Chondrocyte (in vitro differentiated cells): ENCODE data around the gene CACNA1B. TPM values are rescaled to one million over a fixed set of nuclear protein-coding genes. Genes with fewer than 3 reads are reported as not detected.

Source experiments
- DNase-seq: peaks from one replicate; pipeline ENCODE4 v3.0.0; 2021; ENCODE audit warnings: mixed read lengths, low spot score
- H3K27ac Mint-ChIP-seq: one replicate; pipeline ENCODE4 v1.8.0; 2021; ENCODE audit warnings: mild to moderate bottlenecking, moderate library complexity, mixed read lengths; ENCODE audit not compliant: unreplicated experiment
- H3K27me3 Mint-ChIP-seq: 2 replicates; pipeline ENCODE4 v1.8.0; 2021; ENCODE audit warnings: low read depth, mixed read lengths
- H3K36me3 Mint-ChIP-seq: 2 replicates; pipeline ENCODE4 v1.8.0; 2021; ENCODE audit warnings: low read depth, mixed read lengths
- H3K4me1 Mint-ChIP-seq: 2 replicates; pipeline ENCODE4 v1.8.0; 2021; ENCODE audit warnings: low read depth, mild to moderate bottlenecking, mixed read lengths
- H3K4me3 Mint-ChIP-seq: one replicate; pipeline ENCODE4 v1.8.0; 2021; ENCODE audit warnings: mild to moderate bottlenecking, moderate library complexity, mixed read lengths; ENCODE audit not compliant: unreplicated experiment
- H3K9me3 Mint-ChIP-seq: 2 replicates; pipeline ENCODE4 v1.8.0; 2021; ENCODE audit warnings: low read depth, mixed read lengths
- total RNA-seq: library from RNA; stranded (reverse); gene quantifications from 3 replicates; pipeline ENCODE4 v1.2.1, GENCODE V29; 2021
- TF ChIP-seq, protein P1 (sequence below): fragments of 200-600 bp; sonication (generic); IDR thresholded peaks from 2 replicates; pipeline ENCODE4 v1.5.0; 2021; ENCODE audit warnings: antibody characterized with exemption, mild to moderate bottlenecking, moderate library complexity

The CACNA1B gene
- total RNA-seq, 1 donor from 2014 or later, result 3.7 TPM

- peaks cover 1% of the 10 kb centered on the region for H3K36me3 Mint-ChIP-seq
Observed at GRCh38 chr9:138119202-138120027, 241.8 kb downstream of the CACNA1B start.

GRCh38 chr9:138120072-138120471 lies 242.5 kb downstream of the CACNA1B start:
- Mint-ChIP-seq H3K36me3 (peaks cover 1% of the 10 kb centered on the region), H3K9me3 (no peaks in the 10 kb centered on the region), H3K4me1 (no peaks in the 10 kb centered on the region), H3K4me3 (no peak overlapping the region), H3K27ac (no peak overlapping the region), H3K27me3 (peaks cover 3% of the 10 kb centered on the region)
- peak; percentile 94 for DNase-seq
- TF ChIP-seq, protein P1, sequence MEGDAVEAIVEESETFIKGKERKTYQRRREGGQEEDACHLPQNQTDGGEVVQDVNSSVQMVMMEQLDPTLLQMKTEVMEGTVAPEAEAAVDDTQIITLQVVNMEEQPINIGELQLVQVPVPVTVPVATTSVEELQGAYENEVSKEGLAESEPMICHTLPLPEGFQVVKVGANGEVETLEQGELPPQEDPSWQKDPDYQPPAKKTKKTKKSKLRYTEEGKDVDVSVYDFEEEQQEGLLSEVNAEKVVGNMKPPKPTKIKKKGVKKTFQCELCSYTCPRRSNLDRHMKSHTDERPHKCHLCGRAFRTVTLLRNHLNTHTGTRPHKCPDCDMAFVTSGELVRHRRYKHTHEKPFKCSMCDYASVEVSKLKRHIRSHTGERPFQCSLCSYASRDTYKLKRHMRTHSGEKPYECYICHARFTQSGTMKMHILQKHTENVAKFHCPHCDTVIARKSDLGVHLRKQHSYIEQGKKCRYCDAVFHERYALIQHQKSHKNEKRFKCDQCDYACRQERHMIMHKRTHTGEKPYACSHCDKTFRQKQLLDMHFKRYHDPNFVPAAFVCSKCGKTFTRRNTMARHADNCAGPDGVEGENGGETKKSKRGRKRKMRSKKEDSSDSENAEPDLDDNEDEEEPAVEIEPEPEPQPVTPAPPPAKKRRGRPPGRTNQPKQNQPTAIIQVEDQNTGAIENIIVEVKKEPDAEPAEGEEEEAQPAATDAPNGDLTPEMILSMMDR, result no peak

More at GRCh38 chr9:138119202-138120027, 241.8 kb downstream of the CACNA1B start:
- H3K27me3 Mint-ChIP-seq, result peaks cover 3% of the 10 kb centered on the region
- no peaks in the 10 kb centered on the region for H3K4me1 Mint-ChIP-seq
- TF ChIP-seq, protein P1, result no peak
- no peak overlapping the region for H3K27ac Mint-ChIP-seq
- H3K9me3 Mint-ChIP-seq, result no peaks in the 10 kb centered on the region
- H3K4me3 Mint-ChIP-seq, result no peak overlapping the region
- peak; percentile 72 for DNase-seq

GRCh38 chr9:138120511-138121437 lies 243.2 kb downstream of the CACNA1B start:
- H3K27me3 Mint-ChIP-seq, result peaks cover 3% of the 10 kb centered on the region
- DNase-seq, result peak; percentile 72
- no peaks in the 10 kb centered on the region for H3K9me3 Mint-ChIP-seq
- H3K27ac Mint-ChIP-seq, result no peak overlapping the region
- H3K4me1 Mint-ChIP-seq, result no peaks in the 10 kb centered on the region
- peaks cover 1% of the 10 kb centered on the region for H3K36me3 Mint-ChIP-seq
- TF ChIP-seq, protein P1, result no peak
- no peak overlapping the region for H3K4me3 Mint-ChIP-seq

DNA sequence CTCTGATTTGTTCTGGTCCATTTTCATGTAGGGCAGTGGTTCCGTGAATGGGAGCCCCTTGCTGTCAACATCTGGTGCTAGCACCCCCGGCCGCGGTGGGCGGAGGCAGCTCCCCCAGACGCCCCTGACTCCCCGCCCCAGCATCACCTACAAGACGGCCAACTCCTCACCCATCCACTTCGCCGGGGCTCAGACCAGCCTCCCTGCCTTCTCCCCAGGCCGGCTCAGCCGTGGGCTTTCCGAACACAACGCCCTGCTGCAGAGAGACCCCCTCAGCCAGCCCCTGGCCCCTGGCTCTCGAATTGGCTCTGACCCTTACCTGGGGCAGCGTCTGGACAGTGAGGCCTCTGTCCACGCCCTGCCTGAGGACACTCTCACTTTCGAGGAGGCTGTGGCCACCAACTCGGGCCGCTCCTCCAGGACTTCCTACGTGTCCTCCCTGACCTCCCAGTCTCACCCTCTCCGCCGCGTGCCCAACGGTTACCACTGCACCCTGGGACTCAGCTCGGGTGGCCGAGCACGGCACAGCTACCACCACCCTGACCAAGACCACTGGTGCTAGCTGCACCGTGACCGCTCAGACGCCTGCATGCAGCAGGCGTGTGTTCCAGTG lies 244.0 kb downstream of the CACNA1B start:
- peaks cover 3% of the 10 kb centered on the region for H3K27me3 Mint-ChIP-seq
- H3K4me1 Mint-ChIP-seq, result no peaks in the 10 kb centered on the region
- no peak overlapping the region for H3K27ac Mint-ChIP-seq
- no peak overlapping the region for H3K4me3 Mint-ChIP-seq
- DNase-seq, result peak; percentile 92
- H3K36me3 Mint-ChIP-seq, result peaks cover 1% of the 10 kb centered on the region
- TF ChIP-seq, protein P1, result no peak
- H3K9me3 Mint-ChIP-seq, result no peaks in the 10 kb centered on the region

- H3K27ac Mint-ChIP-seq, result no peak overlapping the region
- DNase-seq, result peak; percentile 64
- H3K36me3 Mint-ChIP-seq, result peaks cover 1% of the 10 kb centered on the region
- no peak overlapping the region for H3K4me3 Mint-ChIP-seq
- TF ChIP-seq, protein P1, result no peak
- no peaks in the 10 kb centered on the region for H3K9me3 Mint-ChIP-seq
- H3K4me1 Mint-ChIP-seq, result no peaks in the 10 kb centered on the region
- H3K27me3 Mint-ChIP-seq, result peaks cover 2% of the 10 kb centered on the region
Observed at GRCh38 chr9:138122201-138122600, 244.6 kb downstream of the CACNA1B start.
